HepG2 (cell line): ENCODE measurements around the gene CPT1C. TPM values are rescaled to one million over a fixed set of nuclear protein-coding genes. Genes with fewer than 3 reads are reported as not detected.
A peak's percentile ranks its signal among the peaks of the same experiment; 100 is the strongest.

Source experiments
- ESRRA ChIP-seq: sonication (generic); formaldehyde crosslinking; IDR thresholded peaks from 2 replicates; pipeline ENCODE4 v1.5.1; 2020; ENCODE audit warnings: mild to moderate bottlenecking, low read depth, missing genetic modification reagents
- JDP2 ChIP-seq: sonication (generic); formaldehyde crosslinking; IDR thresholded peaks from 2 replicates; pipeline ENCODE4 v1.8.1; 2022; ENCODE audit warnings: missing genetic modification reagents, borderline replicate concordance
- MAFF ChIP-seq: IDR thresholded peaks from 2 replicates; pipeline ENCODE4 v1.6.1; 2011; ENCODE audit warnings: low read depth, low read length, improper control_type of control experiment
- NFE2 ChIP-seq: sonication (generic); formaldehyde crosslinking; IDR thresholded peaks from 2 replicates; pipeline ENCODE4 v1.4.0; 2020; ENCODE audit warnings: missing genetic modification reagents
- SOX6 ChIP-seq, 2 experiments: fragments of 450-650 bp in 1 of 2; sonication (generic) in 1 of 2; formaldehyde crosslinking in 1 of 2; IDR thresholded peaks; 2 replicates each; pipeline versions ENCODE4 v1.4.0 to v1.6.1; 2017 to 2020; ENCODE audit warnings: antibody characterized with exemption in 1 of 2, mild to moderate bottlenecking in 1 of 2, missing genetic modification reagents in 1 of 2
- SRF ChIP-seq: IDR thresholded peaks from 2 replicates; pipeline ENCODE4 v1.6.1; 2011; ENCODE audit warnings: mild to moderate bottlenecking, low read depth, low read length, moderate library complexity
- SSRP1 ChIP-seq: IDR thresholded peaks from 2 replicates; pipeline ENCODE4 v1.6.1; 2016; ENCODE audit warnings: control low read depth
- TEAD3 ChIP-seq: optimal IDR thresholded peaks from 2 replicates; pipeline ENCODE3; 2016; ENCODE audit warnings: borderline replicate concordance
- ZFP90 ChIP-seq: sonication (generic); formaldehyde crosslinking; IDR thresholded peaks from 2 replicates; pipeline ENCODE4 v1.8.0; 2022; ENCODE audit warnings: missing genetic modification reagents, mild to moderate bottlenecking, inconsistent platforms, borderline replicate concordance
- ZNF142 ChIP-seq: sonication (generic); formaldehyde crosslinking; IDR thresholded peaks from 2 replicates; pipeline ENCODE4 v1.4.0; 2020; ENCODE audit warnings: missing genetic modification reagents
- ZNF20 ChIP-seq: sonication (generic); formaldehyde crosslinking; IDR thresholded peaks from 2 replicates; pipeline ENCODE4 v1.4.0; 2020; ENCODE audit warnings: mild to moderate bottlenecking, moderate library complexity, missing genetic modification reagents
- ZNF296 ChIP-seq: sonication (generic); formaldehyde crosslinking; conservative IDR thresholded peaks from 2 replicates; pipeline ENCODE4 v1.5.0; 2020; ENCODE audit warnings: mild to moderate bottlenecking, missing genetic modification reagents
- ZNF446 ChIP-seq: sonication (generic); formaldehyde crosslinking; IDR thresholded peaks from 2 replicates; pipeline ENCODE4 v1.5.0; 2020; ENCODE audit warnings: mild to moderate bottlenecking, missing genetic modification reagents
- polyA plus RNA-seq, 8 experiments: library from polyadenylated mRNA; depleted of rRNA in 3 of 8; stranded (reverse) in 7 of 8; unstranded in 1 of 8; fragments of >200 nt; fragmentation: Illumina TruSeq in 4 of 8; extraction: Trizol in 4 of 8; gene quantifications; 2 replicates each; pipeline versions ENCODE4 v1.2.1 to v1.2.3, GENCODE V29; 2011 to 2016; ENCODE audit warnings: low read depth in 4 of 8, missing spikeins in 1 of 8, mixed read lengths in 1 of 8; ENCODE audit not compliant: insufficient read depth in 1 of 8
- total RNA-seq, 5 experiments: library from RNA; depleted of rRNA; stranded (reverse); fragments of >200 nt; fragmentation: Illumina TruSeq; extraction: Trizol; gene quantifications; 2 replicates each; pipeline ENCODE4 v1.2.3, GENCODE V29; 2016; ENCODE audit warnings: low read depth in 1 of 5
- TF ChIP-seq, protein P1 (sequence below): sonication (generic); formaldehyde crosslinking; IDR thresholded peaks from 2 replicates; pipeline ENCODE4 v1.5.1; 2020; ENCODE audit warnings: missing genetic modification reagents, mild to moderate bottlenecking, borderline replicate concordance
- TF ChIP-seq, protein P2 (sequence below): sonication (generic); formaldehyde crosslinking; IDR thresholded peaks from 2 replicates; pipeline ENCODE4 v1.4.0; 2020; ENCODE audit warnings: missing genetic modification reagents, borderline replicate concordance
- TF ChIP-seq, protein P3 (sequence below): sonication (generic); formaldehyde crosslinking; IDR thresholded peaks from 2 replicates; pipeline ENCODE4 v1.9.0; 2022; ENCODE audit warnings: low read depth, missing genetic modification reagents

CPT1C gene
- total and polyA plus RNA-seq, 2 of the 13 experiments (the other 11 are each of a cell fraction or from before 2014, with no cell fraction given): 0.18 TPM; not detected in 1

DNA sequence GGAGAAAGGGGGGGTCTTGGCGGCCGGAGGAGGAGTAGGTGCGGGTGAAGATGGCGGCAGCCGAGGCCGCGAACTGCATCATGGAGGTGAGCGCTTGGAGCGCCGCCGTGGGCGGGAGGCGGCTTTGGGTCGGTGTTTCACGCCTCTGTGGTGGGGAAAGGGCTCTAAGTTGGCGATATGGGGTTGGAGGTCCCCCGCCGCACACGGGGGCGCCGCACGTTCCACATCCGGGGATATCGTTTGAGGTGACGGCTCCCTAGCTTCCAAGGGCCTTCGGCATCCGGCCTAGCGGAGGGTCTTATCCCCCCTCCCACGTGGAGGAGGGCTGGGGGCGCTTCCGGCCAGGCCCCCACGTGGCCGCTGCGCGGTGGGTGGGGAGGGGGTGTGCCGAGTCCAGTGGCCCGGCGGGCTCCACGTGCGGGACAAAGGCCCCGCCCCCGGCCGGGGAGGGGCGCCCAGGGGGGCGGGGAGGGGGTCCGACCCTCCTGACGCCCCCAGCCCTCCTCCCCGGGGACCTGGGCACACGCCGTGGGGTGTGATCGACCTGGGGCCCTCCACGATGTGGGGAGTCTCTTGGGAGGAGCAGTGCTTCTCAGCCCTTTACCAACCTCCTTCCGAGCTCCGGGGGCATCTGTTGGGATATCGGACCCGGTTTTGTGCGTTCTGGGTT is 13.6 kb upstream of the CPT1C start, which contains the start of gene PRMT1 (continued):
- TF ChIP-seq NFE2 (CRISPR knock-in tag): no peak
- TF ChIP-seq ESRRA (CRISPR knock-in tag): no peak
- TF ChIP-seq MAFF: no peak
- no peak; the same call in 1 of the 2 replicates for TF ChIP-seq ZNF446 (CRISPR knock-in tag)
- no peak for TF ChIP-seq SRF
- TF ChIP-seq, protein P1, sequence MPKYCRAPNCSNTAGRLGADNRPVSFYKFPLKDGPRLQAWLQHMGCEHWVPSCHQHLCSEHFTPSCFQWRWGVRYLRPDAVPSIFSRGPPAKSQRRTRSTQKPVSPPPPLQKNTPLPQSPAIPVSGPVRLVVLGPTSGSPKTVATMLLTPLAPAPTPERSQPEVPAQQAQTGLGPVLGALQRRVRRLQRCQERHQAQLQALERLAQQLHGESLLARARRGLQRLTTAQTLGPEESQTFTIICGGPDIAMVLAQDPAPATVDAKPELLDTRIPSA: 0 out of 2 replicates have a peak, but pooled peaks have one; percentile 65
- TF ChIP-seq ZNF20 (CRISPR knock-in tag): no peak
- no peak for TF ChIP-seq TEAD3
- 0 out of 2 replicates have a peak, but pooled peaks have one; percentile 58 for TF ChIP-seq SSRP1 (CRISPR knock-in tag)
- TF ChIP-seq, protein P2, sequence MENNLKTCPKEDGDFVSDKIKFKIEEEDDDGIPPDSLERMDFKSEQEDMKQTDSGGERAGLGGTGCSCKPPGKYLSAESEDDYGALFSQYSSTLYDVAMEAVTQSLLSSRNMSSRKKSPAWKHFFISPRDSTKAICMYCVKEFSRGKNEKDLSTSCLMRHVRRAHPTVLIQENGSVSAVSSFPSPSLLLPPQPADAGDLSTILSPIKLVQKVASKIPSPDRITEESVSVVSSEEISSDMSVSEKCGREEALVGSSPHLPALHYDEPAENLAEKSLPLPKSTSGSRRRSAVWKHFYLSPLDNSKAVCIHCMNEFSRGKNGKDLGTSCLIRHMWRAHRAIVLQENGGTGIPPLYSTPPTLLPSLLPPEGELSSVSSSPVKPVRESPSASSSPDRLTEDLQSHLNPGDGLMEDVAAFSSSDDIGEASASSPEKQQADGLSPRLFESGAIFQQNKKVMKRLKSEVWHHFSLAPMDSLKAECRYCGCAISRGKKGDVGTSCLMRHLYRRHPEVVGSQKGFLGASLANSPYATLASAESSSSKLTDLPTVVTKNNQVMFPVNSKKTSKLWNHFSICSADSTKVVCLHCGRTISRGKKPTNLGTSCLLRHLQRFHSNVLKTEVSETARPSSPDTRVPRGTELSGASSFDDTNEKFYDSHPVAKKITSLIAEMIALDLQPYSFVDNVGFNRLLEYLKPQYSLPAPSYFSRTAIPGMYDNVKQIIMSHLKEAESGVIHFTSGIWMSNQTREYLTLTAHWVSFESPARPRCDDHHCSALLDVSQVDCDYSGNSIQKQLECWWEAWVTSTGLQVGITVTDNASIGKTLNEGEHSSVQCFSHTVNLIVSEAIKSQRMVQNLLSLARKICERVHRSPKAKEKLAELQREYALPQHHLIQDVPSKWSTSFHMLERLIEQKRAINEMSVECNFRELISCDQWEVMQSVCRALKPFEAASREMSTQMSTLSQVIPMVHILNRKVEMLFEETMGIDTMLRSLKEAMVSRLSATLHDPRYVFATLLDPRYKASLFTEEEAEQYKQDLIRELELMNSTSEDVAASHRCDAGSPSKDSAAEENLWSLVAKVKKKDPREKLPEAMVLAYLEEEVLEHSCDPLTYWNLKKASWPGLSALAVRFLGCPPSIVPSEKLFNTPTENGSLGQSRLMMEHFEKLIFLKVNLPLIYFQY (CRISPR knock-in tag): peak; percentile 18
- TF ChIP-seq ZNF142 (CRISPR knock-in tag): no peak
- TF ChIP-seq JDP2 (CRISPR knock-in tag): no peak
- no peak for TF ChIP-seq SOX6 (IDR thresholded peaks at IDR 0.05)
- TF ChIP-seq SOX6 (CRISPR knock-in tag; IDR thresholded peaks at IDR 0.05): peak; percentile 36; the same call in 1 of the 2 replicates
- TF ChIP-seq ZFP90: no peak
- TF ChIP-seq ZNF296: 0 out of 2 replicates have a peak, but pooled peaks have one; percentile 29
- TF ChIP-seq, protein P3, sequence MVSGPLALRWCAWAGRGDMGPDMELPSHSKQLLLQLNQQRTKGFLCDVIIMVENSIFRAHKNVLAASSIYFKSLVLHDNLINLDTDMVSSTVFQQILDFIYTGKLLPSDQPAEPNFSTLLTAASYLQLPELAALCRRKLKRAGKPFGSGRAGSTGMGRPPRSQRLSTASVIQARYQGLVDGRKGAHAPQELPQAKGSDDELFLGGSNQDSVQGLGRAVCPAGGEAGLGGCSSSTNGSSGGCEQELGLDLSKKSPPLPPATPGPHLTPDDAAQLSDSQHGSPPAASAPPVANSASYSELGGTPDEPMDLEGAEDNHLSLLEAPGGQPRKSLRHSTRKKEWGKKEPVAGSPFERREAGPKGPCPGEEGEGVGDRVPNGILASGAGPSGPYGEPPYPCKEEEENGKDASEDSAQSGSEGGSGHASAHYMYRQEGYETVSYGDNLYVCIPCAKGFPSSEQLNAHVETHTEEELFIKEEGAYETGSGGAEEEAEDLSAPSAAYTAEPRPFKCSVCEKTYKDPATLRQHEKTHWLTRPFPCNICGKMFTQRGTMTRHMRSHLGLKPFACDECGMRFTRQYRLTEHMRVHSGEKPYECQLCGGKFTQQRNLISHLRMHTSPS (CRISPR knock-in tag): no peak
